Nephron (organoid): ENCODE data around the gene DCAF12.

Experiments used
- H3K27ac Mint-ChIP-seq, 3 experiments: 2 replicates each; pipeline ENCODE4 v1.8.0; 2020; ENCODE audit warnings: mixed read lengths in 3 of 3, mild to moderate bottlenecking in 2 of 3, moderate library complexity in 1 of 3
- H3K27me3 Mint-ChIP-seq: 2 replicates; pipeline ENCODE4 v1.8.0; 2021; ENCODE audit warnings: low read depth, mild to moderate bottlenecking, moderate library complexity, mixed read lengths
- H3K36me3 Mint-ChIP-seq: 2 replicates; pipeline ENCODE4 v1.8.0; 2020; ENCODE audit warnings: low read depth, mixed read lengths
- H3K4me1 Mint-ChIP-seq: 2 replicates; pipeline ENCODE4 v1.8.0; 2020; ENCODE audit warnings: mixed read lengths
- H3K4me3 Mint-ChIP-seq, 3 experiments: 2 replicates each; pipeline ENCODE4 v1.8.0; 2020; ENCODE audit warnings: mild to moderate bottlenecking in 3 of 3, mixed read lengths in 3 of 3, moderate library complexity in 2 of 3
- H3K9me3 Mint-ChIP-seq: 2 replicates; pipeline ENCODE4 v1.8.0; 2020; ENCODE audit warnings: mixed read lengths
- TF ChIP-seq, protein P1 (sequence below), 3 experiments: fragments of 200-600 bp; sonication (generic); IDR thresholded peaks; one replicate each; pipeline ENCODE4 v1.5.0; 2021; ENCODE audit warnings: antibody characterized with exemption in 3 of 3; ENCODE audit not compliant: unreplicated experiment in 3 of 3

DCAF12 gene

DNA sequence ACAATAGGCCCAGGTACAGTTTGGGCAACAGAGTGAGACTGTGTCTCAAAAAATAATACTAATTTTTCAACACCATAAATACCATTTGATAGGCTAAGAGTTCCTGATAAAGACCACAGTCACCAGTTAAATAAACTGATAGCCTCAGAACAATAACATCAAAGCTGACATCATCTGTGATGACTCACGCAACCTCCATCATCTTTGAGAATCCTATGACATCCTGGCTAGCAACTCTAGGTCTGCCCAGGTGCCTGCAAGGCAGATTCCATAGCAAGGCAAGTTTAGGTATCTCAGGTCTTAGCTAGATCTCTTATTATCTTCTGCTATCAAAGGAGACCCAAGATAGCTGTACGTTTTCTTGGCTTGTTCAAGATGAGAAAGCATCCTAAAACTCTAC, 47.3 kb downstream of the DCAF12 start:
- TF ChIP-seq, protein P1, sequence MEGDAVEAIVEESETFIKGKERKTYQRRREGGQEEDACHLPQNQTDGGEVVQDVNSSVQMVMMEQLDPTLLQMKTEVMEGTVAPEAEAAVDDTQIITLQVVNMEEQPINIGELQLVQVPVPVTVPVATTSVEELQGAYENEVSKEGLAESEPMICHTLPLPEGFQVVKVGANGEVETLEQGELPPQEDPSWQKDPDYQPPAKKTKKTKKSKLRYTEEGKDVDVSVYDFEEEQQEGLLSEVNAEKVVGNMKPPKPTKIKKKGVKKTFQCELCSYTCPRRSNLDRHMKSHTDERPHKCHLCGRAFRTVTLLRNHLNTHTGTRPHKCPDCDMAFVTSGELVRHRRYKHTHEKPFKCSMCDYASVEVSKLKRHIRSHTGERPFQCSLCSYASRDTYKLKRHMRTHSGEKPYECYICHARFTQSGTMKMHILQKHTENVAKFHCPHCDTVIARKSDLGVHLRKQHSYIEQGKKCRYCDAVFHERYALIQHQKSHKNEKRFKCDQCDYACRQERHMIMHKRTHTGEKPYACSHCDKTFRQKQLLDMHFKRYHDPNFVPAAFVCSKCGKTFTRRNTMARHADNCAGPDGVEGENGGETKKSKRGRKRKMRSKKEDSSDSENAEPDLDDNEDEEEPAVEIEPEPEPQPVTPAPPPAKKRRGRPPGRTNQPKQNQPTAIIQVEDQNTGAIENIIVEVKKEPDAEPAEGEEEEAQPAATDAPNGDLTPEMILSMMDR (IDR thresholded peaks at IDR 0.05; ENCODE audit: unreplicated experiment in 3 of 3) = no peak
- H3K9me3 Mint-ChIP-seq = no peaks in the 10 kb centered on the region
- peaks cover 7% of the 10 kb centered on the region for H3K4me1 Mint-ChIP-seq
- no peak overlapping the region for H3K27ac Mint-ChIP-seq
- H3K4me3 Mint-ChIP-seq = no peak overlapping the region
- H3K36me3 Mint-ChIP-seq = no peaks in the 10 kb centered on the region
- no peaks in the 10 kb centered on the region for H3K27me3 Mint-ChIP-seq

DNA sequence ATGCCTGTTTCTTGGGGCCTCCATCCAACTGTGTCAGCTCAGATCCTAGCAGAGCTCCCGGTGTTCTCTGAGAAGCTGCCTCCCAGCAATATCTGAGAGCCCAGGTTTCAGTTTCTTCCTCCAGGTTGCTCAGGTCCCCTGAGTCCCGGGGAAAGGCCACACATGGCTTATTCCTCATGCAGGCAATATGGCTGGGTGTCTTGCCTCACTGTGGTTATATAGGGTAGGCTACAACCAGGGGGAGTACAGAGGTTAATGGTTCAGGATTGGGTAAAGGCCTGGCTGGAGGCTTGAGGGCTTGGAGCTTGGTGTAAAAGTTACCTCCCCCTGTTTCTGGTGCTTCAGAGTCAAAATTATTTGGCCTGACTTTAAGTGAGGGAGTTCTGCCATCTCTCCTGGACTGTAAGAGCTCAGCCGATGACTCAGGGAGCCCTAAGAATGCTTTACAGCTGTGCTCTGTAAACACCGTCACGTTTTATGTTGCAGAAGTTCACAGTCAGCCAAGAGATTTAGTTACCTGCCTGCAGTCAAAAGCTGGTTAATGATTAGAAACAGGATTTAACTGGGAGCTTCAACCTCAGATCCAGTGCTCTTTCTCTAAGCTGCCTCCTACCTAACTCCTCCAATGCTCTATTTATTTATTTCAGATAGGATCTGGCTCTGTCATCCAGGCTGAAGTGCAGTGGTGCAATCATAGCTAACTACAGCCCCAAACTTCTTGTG, 53.5 kb downstream of the DCAF12 start:
- TF ChIP-seq, protein P1 (IDR thresholded peaks at IDR 0.05; ENCODE audit: unreplicated experiment in 3 of 3) = no peak
- Mint-ChIP-seq H3K4me1 (peaks cover 32% of the 10 kb centered on the region), H3K27me3 (no peaks in the 10 kb centered on the region), H3K27ac (peak overlapping the region; percentile 88 to 98 (median 98)), H3K9me3 (no peaks in the 10 kb centered on the region), H3K4me3 (peak overlapping the region in 2 of 3 experiments; percentile 4 to 22), H3K36me3 (no peaks in the 10 kb centered on the region)

DNA sequence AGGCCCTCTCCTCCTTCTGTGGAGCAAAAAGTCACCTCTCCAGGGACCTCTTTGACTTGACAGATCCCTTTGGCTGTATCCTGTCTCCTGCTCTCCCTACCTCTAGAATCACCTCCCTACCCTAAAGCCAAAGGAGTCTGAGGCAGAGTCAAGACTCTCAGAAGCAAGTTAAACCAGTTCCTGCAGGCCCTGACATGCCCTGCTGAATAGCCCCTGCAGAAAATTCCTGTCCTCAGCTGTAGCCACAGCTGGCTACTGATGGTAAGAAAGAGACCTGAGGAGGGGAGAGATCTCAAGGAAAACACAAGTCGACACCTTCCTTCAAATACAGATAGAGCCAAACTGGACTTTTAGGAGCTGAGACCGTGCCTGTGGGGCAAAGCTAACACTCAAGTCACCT, 54.1 kb downstream of the DCAF12 start:
- Mint-ChIP-seq H3K9me3 (no peaks in the 10 kb centered on the region), H3K36me3 (no peaks in the 10 kb centered on the region), H3K4me1 (peaks cover 32% of the 10 kb centered on the region), H3K27ac (peak overlapping the region; percentile 88 to 98 (median 98)), H3K4me3 (no peak overlapping the region), H3K27me3 (no peaks in the 10 kb centered on the region)
- TF ChIP-seq, protein P1 (IDR thresholded peaks at IDR 0.05; ENCODE audit: unreplicated experiment in 3 of 3) = no peak

DNA sequence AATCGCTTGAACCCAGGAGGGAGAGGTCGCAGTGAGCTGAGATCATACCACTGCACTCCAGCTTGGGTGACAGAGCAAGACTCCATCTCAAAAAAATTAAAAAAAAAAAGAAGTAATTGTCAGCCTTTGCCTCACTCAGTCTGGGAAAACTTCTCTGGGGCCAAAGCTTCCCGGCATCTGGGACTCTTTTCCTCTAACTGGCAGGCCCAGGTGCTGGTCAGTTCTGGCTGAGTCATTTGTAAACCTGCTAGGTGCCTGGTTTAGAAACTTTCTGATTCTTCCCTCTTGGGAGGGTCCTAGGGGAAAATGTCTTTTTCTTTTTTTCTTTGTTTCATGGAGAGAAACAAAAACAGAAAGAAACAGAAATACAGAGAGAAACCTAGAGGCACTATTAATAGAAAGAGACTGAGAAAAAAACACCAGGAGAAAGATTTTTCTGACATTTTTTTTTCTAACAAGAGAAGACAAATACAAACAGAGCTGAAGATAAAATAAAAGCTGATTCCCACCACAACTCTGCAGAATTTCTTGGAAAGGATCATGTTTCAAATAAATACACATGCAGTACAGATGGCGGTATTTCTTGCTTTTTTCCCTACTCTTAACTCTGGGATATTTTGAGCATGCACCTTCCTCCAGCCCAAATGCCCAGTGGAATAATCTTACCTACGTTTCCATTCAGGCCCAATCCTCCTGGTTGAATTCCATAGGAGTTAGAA, 55.7 kb downstream of the DCAF12 start:
- Mint-ChIP-seq H3K36me3 (no peaks in the 10 kb centered on the region), H3K4me3 (peak overlapping the region in 1 of 3 experiments; percentile 22), H3K27me3 (peaks cover 5% of the 10 kb centered on the region), H3K9me3 (no peaks in the 10 kb centered on the region), H3K4me1 (peaks cover 32% of the 10 kb centered on the region), H3K27ac (peak overlapping the region; percentile 89 to 94 (median 92))
- TF ChIP-seq, protein P1 (IDR thresholded peaks at IDR 0.05; ENCODE audit: unreplicated experiment in 3 of 3) = no peak

DNA sequence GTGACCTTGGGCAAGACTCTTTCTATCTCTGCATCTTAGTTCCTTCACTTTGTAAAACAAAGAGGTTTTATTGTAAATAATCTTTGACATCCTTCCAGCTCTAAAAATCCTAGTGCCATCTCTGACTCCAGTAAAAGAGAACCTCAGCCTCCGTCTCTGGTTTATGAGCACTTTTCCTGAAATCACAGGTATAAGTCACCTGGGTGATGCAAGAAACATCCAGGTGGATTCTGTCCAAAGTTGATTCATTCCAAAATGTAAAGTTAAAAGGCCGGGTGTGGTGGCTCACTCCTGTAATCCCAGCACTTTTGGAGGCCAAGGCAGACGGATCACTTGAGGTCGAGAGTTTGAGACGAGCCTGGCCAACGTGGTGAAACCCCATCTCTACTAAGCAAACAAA, 56.7 kb downstream of the DCAF12 start:
- Mint-ChIP-seq H3K27ac (no peak overlapping the region), H3K27me3 (peaks cover 8% of the 10 kb centered on the region), H3K9me3 (no peaks in the 10 kb centered on the region), H3K36me3 (no peaks in the 10 kb centered on the region), H3K4me3 (no peak overlapping the region), H3K4me1 (peaks cover 41% of the 10 kb centered on the region)
- TF ChIP-seq, protein P1 (IDR thresholded peaks at IDR 0.05; ENCODE audit: unreplicated experiment in 3 of 3) = no peak
